K562 (cell line): ENCODE measurements around the gene ZBTB42.

Experiments
- BRCA1 ChIP-seq, 2 experiments: fragments of 450-650 bp in 1 of 2; sonication (generic) in 1 of 2; formaldehyde crosslinking in 1 of 2; IDR thresholded peaks; 2 replicates each; pipeline versions ENCODE4 v1.5.0 to v1.6.1; 2017 to 2020; ENCODE audit warnings: mild to moderate bottlenecking in 1 of 2, missing genetic modification reagents in 1 of 2
- HNRNPL ChIP-seq: fragments of 200-400 bp; formaldehyde crosslinking; IDR thresholded peaks from 2 replicates; pipeline ENCODE4 v1.6.1; 2017; ENCODE audit warnings: low read depth, mild to moderate bottlenecking, low read length
- MTA3 ChIP-seq: fragments of 450-650 bp; formaldehyde crosslinking; IDR thresholded peaks from 2 replicates; pipeline ENCODE4 v1.6.1; 2017; ENCODE audit warnings: mild to moderate bottlenecking, borderline replicate concordance
- OTX1 ChIP-seq: fragments of 450-650 bp; formaldehyde crosslinking; IDR thresholded peaks from 2 replicates; pipeline ENCODE4 v1.4.0; 2022; ENCODE audit warnings: mild to moderate bottlenecking
- TEAD1 ChIP-seq, 2 experiments: fragments of 450-650 bp in 1 of 2; sonication (generic) in 1 of 2; formaldehyde crosslinking; IDR thresholded peaks; 2 replicates each; pipeline versions ENCODE4 v1.4.0 to v1.8.0; 2020 to 2022; ENCODE audit warnings: mild to moderate bottlenecking in 2 of 2, missing genetic modification reagents in 1 of 2
- ZNF217 ChIP-seq: sonication (generic); formaldehyde crosslinking; IDR thresholded peaks from 2 replicates; pipeline ENCODE4 v1.8.0; 2022; ENCODE audit warnings: mild to moderate bottlenecking, missing genetic modification reagents
- ZNF695 ChIP-seq: fragments of 450-650 bp; formaldehyde crosslinking; IDR thresholded peaks from 2 replicates; pipeline ENCODE4 v1.4.0; 2020; ENCODE audit warnings: mild to moderate bottlenecking, moderate library complexity
- TF ChIP-seq, protein P1 (sequence below): fragments of 250-450 bp; sonication (Bioruptor Pico); IDR thresholded peaks from 2 replicates; pipeline ENCODE4 v1.4.0; 2020; ENCODE audit warnings: mild to moderate bottlenecking, moderate library complexity
- TF ChIP-seq, protein P2 (sequence below), 3 experiments: IDR thresholded peaks in 2 of 3; conservative IDR thresholded peaks in 1 of 3; 2 replicates each; pipeline ENCODE4 v1.5.1; 2011 to 2012; ENCODE audit warnings: low read length in 3 of 3, mild to moderate bottlenecking in 3 of 3, control low read depth in 2 of 3, improper control_type of control experiment in 1 of 3, inconsistent platforms in 1 of 3, low read depth in 1 of 3, mixed read lengths in 1 of 3, moderate library complexity in 1 of 3; ENCODE audit not compliant: insufficient read depth in 2 of 3
- TF ChIP-seq, protein P3 (sequence below), 2 experiments: IDR thresholded peaks in 1 of 2; conservative IDR thresholded peaks in 1 of 2; 2 replicates each; pipeline ENCODE4 v1.6.1; 2016; ENCODE audit warnings: low read depth in 2 of 2, mild to moderate bottlenecking in 1 of 2, missing compliant biosample characterization in 1 of 2, missing genetic modification characterization in 1 of 2, moderate library complexity in 1 of 2
- TF ChIP-seq, protein P4 (sequence below): sonication (generic); formaldehyde crosslinking; IDR thresholded peaks from 2 replicates; pipeline ENCODE4 v1.8.1; 2022; ENCODE audit warnings: missing genetic modification reagents
- TF ChIP-seq, protein P5 (sequence below): fragments of 250-450 bp; sonication (Bioruptor Pico); IDR thresholded peaks from 2 replicates; pipeline ENCODE4 v1.5.0; 2021

- TF ChIP-seq OTX1 (CRISPR knock-in tag), result no peak
- TF ChIP-seq, protein P1, sequence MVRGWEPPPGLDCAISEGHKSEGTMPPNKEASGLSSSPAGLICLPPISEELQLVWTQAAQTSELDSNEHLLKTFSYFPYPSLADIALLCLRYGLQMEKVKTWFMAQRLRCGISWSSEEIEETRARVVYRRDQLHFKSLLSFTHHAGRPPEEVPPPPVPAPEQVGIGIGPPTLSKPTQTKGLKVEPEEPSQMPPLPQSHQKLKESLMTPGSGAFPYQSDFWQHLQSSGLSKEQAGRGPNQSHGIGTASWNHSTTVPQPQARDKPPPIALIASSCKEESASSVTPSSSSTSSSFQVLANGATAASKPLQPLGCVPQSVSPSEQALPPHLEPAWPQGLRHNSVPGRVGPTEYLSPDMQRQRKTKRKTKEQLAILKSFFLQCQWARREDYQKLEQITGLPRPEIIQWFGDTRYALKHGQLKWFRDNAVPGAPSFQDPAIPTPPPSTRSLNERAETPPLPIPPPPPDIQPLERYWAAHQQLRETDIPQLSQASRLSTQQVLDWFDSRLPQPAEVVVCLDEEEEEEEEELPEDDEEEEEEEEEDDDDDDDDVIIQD, result no peak
- TF ChIP-seq, protein P2, sequence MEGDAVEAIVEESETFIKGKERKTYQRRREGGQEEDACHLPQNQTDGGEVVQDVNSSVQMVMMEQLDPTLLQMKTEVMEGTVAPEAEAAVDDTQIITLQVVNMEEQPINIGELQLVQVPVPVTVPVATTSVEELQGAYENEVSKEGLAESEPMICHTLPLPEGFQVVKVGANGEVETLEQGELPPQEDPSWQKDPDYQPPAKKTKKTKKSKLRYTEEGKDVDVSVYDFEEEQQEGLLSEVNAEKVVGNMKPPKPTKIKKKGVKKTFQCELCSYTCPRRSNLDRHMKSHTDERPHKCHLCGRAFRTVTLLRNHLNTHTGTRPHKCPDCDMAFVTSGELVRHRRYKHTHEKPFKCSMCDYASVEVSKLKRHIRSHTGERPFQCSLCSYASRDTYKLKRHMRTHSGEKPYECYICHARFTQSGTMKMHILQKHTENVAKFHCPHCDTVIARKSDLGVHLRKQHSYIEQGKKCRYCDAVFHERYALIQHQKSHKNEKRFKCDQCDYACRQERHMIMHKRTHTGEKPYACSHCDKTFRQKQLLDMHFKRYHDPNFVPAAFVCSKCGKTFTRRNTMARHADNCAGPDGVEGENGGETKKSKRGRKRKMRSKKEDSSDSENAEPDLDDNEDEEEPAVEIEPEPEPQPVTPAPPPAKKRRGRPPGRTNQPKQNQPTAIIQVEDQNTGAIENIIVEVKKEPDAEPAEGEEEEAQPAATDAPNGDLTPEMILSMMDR (IDR thresholded peaks at IDR 0.05 in 2 of 3, conservative IDR thresholded peaks at IDR 0.05 in 1 of 3; ENCODE audit: insufficient read depth in 2 of 3, low read depth in 1 of 3, low read length in 3 of 3), result no peak
- TF ChIP-seq BRCA1 (IDR thresholded peaks at IDR 0.05), result no peak
- no peak for TF ChIP-seq BRCA1 (CRISPR knock-in tag; IDR thresholded peaks at IDR 0.05)
- TF ChIP-seq MTA3, result no peak
- TF ChIP-seq, protein P3, sequence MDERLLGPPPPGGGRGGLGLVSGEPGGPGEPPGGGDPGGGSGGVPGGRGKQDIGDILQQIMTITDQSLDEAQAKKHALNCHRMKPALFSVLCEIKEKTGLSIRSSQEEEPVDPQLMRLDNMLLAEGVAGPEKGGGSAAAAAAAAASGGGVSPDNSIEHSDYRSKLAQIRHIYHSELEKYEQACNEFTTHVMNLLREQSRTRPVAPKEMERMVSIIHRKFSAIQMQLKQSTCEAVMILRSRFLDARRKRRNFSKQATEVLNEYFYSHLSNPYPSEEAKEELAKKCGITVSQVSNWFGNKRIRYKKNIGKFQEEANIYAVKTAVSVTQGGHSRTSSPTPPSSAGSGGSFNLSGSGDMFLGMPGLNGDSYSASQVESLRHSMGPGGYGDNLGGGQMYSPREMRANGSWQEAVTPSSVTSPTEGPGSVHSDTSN (CRISPR knock-in tag; IDR thresholded peaks at IDR 0.05; ENCODE audit: low read depth), result no peak
- TF ChIP-seq, protein P3 (tag; conservative IDR thresholded peaks at IDR 0.05; ENCODE audit: low read depth), result no peak
- TF ChIP-seq, protein P4, sequence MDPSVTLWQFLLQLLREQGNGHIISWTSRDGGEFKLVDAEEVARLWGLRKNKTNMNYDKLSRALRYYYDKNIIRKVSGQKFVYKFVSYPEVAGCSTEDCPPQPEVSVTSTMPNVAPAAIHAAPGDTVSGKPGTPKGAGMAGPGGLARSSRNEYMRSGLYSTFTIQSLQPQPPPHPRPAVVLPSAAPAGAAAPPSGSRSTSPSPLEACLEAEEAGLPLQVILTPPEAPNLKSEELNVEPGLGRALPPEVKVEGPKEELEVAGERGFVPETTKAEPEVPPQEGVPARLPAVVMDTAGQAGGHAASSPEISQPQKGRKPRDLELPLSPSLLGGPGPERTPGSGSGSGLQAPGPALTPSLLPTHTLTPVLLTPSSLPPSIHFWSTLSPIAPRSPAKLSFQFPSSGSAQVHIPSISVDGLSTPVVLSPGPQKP (CRISPR knock-in tag), result no peak
- TF ChIP-seq, protein P5, sequence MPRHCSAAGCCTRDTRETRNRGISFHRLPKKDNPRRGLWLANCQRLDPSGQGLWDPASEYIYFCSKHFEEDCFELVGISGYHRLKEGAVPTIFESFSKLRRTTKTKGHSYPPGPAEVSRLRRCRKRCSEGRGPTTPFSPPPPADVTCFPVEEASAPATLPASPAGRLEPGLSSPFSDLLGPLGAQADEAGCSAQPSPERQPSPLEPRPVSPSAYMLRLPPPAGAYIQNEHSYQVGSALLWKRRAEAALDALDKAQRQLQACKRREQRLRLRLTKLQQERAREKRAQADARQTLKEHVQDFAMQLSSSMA (CRISPR knock-in tag), result no peak
- no peak for TF ChIP-seq TEAD1 (CRISPR knock-in tag; IDR thresholded peaks at IDR 0.05)
- TF ChIP-seq ZNF695 (CRISPR knock-in tag), result no peak
- no peak for TF ChIP-seq ZNF217 (CRISPR knock-in tag)
- TF ChIP-seq HNRNPL, result no peak
Measured at GRCh38 chr14:104796687-104797081, 4.2 kb upstream of the ZBTB42 start.
